Measurements from ENCODE around the gene GALNT5. TPM values are rescaled to one million over a fixed set of nuclear protein-coding genes. Genes with fewer than 3 reads are reported as not detected.
A peak's percentile ranks its signal among the peaks of the same experiment; 100 is the strongest.
"Not testable (repeated sequence)": the region's sequence is repeated elsewhere in the genome, so short reads cannot be mapped to it uniquely, and the experiment has no call there.

The GALNT5 gene
- total RNA-seq, 2 donors from 2014 or later: not detected

- ATAC-seq (replicated peaks in 1 of 2): peak; percentile 93 to 94
- Mint-ChIP-seq H3K36me3 (ENCODE audit: insufficient read depth in 2 of 2) (no peaks in the 10 kb centered on the region), H3K9me3 (no peaks in the 10 kb centered on the region), H3K4me3 (peak overlapping the region; percentile 66 to 88), H3K27me3 (ENCODE audit: low read depth) (no peaks in the 10 kb centered on the region), H3K27ac (peak overlapping the region; percentile 90), H3K4me1 (ENCODE audit: low read depth) (peaks cover 64% of the 10 kb centered on the region)
- peak; percentile 88 to 90 for DNase-seq
Observed at GRCh38 chr2:157327621-157328500, 70.4 kb downstream of the GALNT5 start.

- Mint-ChIP-seq H3K4me1 (ENCODE audit: low read depth) (peaks cover 80% of the 10 kb centered on the region), H3K27ac (no peak overlapping the region), H3K36me3 (ENCODE audit: insufficient read depth in 2 of 2) (no peaks in the 10 kb centered on the region), H3K4me3 (no peak overlapping the region), H3K27me3 (ENCODE audit: low read depth) (no peaks in the 10 kb centered on the region), H3K9me3 (no peaks in the 10 kb centered on the region)
- no peak for ATAC-seq (replicated peaks in 1 of 2)
- DNase-seq: no peak
Observed at GRCh38 chr2:157329524-157329923, 72.0 kb downstream of the GALNT5 start.

- peak; percentile 80 to 84 for ATAC-seq (replicated peaks in 1 of 2)
- Mint-ChIP-seq H3K4me3 (peak overlapping the region; percentile 67 to 80), H3K27me3 (ENCODE audit: low read depth) (no peaks in the 10 kb centered on the region), H3K9me3 (no peaks in the 10 kb centered on the region), H3K27ac (peak overlapping the region; percentile 92), H3K4me1 (ENCODE audit: low read depth) (peaks cover 86% of the 10 kb centered on the region), H3K36me3 (ENCODE audit: insufficient read depth in 2 of 2) (no peaks in the 10 kb centered on the region)
- peak in 1 of 2 donors; percentile 19 for DNase-seq
Observed at GRCh38 chr2:157333304-157334047, 76.0 kb downstream of the GALNT5 start.

- Mint-ChIP-seq H3K27ac (peak overlapping the region; percentile 83), H3K4me3 (peak overlapping the region; percentile 67 to 80), H3K4me1 (ENCODE audit: low read depth) (peaks cover 84% of the 10 kb centered on the region), H3K27me3 (ENCODE audit: low read depth) (no peaks in the 10 kb centered on the region), H3K9me3 (no peaks in the 10 kb centered on the region), H3K36me3 (ENCODE audit: insufficient read depth in 2 of 2) (no peaks in the 10 kb centered on the region)
- DNase-seq: no peak
- ATAC-seq (replicated peaks in 1 of 2): no peak
Observed at GRCh38 chr2:157334335-157334734, 76.8 kb downstream of the GALNT5 start.

- DNase-seq: no peak
- Mint-ChIP-seq H3K27ac (peak overlapping the region; percentile 83), H3K4me1 (ENCODE audit: low read depth) (peaks cover 82% of the 10 kb centered on the region), H3K4me3 (peak overlapping the region; percentile 67 to 80), H3K9me3 (no peaks in the 10 kb centered on the region), H3K27me3 (ENCODE audit: low read depth) (no peaks in the 10 kb centered on the region), H3K36me3 (ENCODE audit: insufficient read depth in 2 of 2) (no peaks in the 10 kb centered on the region)
- ATAC-seq (replicated peaks in 1 of 2): peak; percentile 25 to 35
Observed at GRCh38 chr2:157334797-157335196, 77.3 kb downstream of the GALNT5 start.

GRCh38 chr2:157336137-157337010 lies 78.9 kb downstream of the GALNT5 start:
- DNase-seq: peak; percentile 42 to 61
- Mint-ChIP-seq H3K36me3 (ENCODE audit: insufficient read depth in 2 of 2) (peaks cover 5 to 6% of the 10 kb centered on the region in 2 donors), H3K4me1 (ENCODE audit: low read depth) (peaks cover 68% of the 10 kb centered on the region), H3K9me3 (peaks cover 0 to under 1% of the 10 kb centered on the region in 2 donors), H3K27me3 (ENCODE audit: low read depth) (no peaks in the 10 kb centered on the region), H3K4me3 (peak overlapping the region; percentile 60 to 84), H3K27ac (peak overlapping the region; percentile 71)
- peak in 1 of 2 donors; percentile 25 for ATAC-seq (replicated peaks in 1 of 2)

- peaks cover 53% of the 10 kb centered on the region for H3K4me1 Mint-ChIP-seq (ENCODE audit: low read depth)
Observed at GRCh38 chr2:157337978-157338377, 80.5 kb downstream of the GALNT5 start.

GRCh38 chr2:157339965-157340655 lies 82.6 kb downstream of the GALNT5 start:
- Mint-ChIP-seq H3K4me3 (no peak overlapping the region), H3K36me3 (ENCODE audit: insufficient read depth in 2 of 2) (peaks cover 33 to 42% of the 10 kb centered on the region in 2 donors), H3K27me3 (ENCODE audit: low read depth) (no peaks in the 10 kb centered on the region), H3K27ac (no peak overlapping the region), H3K4me1 (ENCODE audit: low read depth) (peaks cover 32% of the 10 kb centered on the region), H3K9me3 (peaks cover 24 to 25% of the 10 kb centered on the region in 2 donors)
- ATAC-seq (replicated peaks in 1 of 2): no peak
- no peak for DNase-seq

More at GRCh38 chr2:157337978-157338377, 80.5 kb downstream of the GALNT5 start:
- H3K36me3 Mint-ChIP-seq (ENCODE audit: insufficient read depth in 2 of 2): peaks cover 16 to 22% of the 10 kb centered on the region in 2 donors
- H3K4me3 Mint-ChIP-seq: no peak overlapping the region
- no peak for ATAC-seq (replicated peaks in 1 of 2)
- no peak overlapping the region for H3K27ac Mint-ChIP-seq
- H3K9me3 Mint-ChIP-seq: peaks cover 10 to 14% of the 10 kb centered on the region in 2 donors
- DNase-seq: no peak
- no peaks in the 10 kb centered on the region for H3K27me3 Mint-ChIP-seq (ENCODE audit: low read depth)

GRCh38 chr2:157341381-157341780 lies 83.9 kb downstream of the GALNT5 start:
- H3K4me1 Mint-ChIP-seq (ENCODE audit: low read depth): peaks cover 19% of the 10 kb centered on the region
- ATAC-seq (replicated peaks in 1 of 2); H3K27me3 Mint-ChIP-seq (ENCODE audit: low read depth); H3K27ac Mint-ChIP-seq; H3K4me3 Mint-ChIP-seq; DNase-seq: not testable (repeated sequence)
- H3K36me3 Mint-ChIP-seq (ENCODE audit: insufficient read depth in 2 of 2): peaks cover 36 to 48% of the 10 kb centered on the region in 2 donors
- peaks cover 25 to 27% of the 10 kb centered on the region in 2 donors for H3K9me3 Mint-ChIP-seq

- peaks cover 25 to 27% of the 10 kb centered on the region in 2 donors for H3K9me3 Mint-ChIP-seq
- DNase-seq (no peak), ATAC-seq (replicated peaks in 1 of 2) (no peak)
- peaks cover 20% of the 10 kb centered on the region for H3K4me1 Mint-ChIP-seq (ENCODE audit: low read depth)
- peaks cover 36 to 50% of the 10 kb centered on the region in 2 donors for H3K36me3 Mint-ChIP-seq (ENCODE audit: insufficient read depth in 2 of 2)
- no peak overlapping the region for H3K4me3 Mint-ChIP-seq
- no peaks in the 10 kb centered on the region for H3K27me3 Mint-ChIP-seq (ENCODE audit: low read depth)
- H3K27ac Mint-ChIP-seq: peak overlapping the region; percentile 66
Observed at GRCh38 chr2:157345647-157346389, 88.3 kb downstream of the GALNT5 start.

GRCh38 chr2:157348291-157348921 lies 90.9 kb downstream of the GALNT5 start:
- Mint-ChIP-seq H3K27me3 (ENCODE audit: low read depth) (no peaks in the 10 kb centered on the region), H3K4me1 (ENCODE audit: low read depth) (peaks cover 25% of the 10 kb centered on the region), H3K9me3 (peaks cover 11 to 17% of the 10 kb centered on the region in 2 donors), H3K4me3 (peak overlapping the region; percentile 23 to 34), H3K36me3 (ENCODE audit: insufficient read depth in 2 of 2) (peaks cover 19 to 24% of the 10 kb centered on the region in 2 donors), H3K27ac (peak overlapping the region; percentile 52)
- DNase-seq: no peak
- peak in 1 of 2 donors; percentile 27 for ATAC-seq (replicated peaks in 1 of 2)

Measured in activated T-cell treated with anti-CD3 and anti-CD28 coated beads, Interleukin-2, amount 50 U/mL, for 72 hours (primary cell).